Activated CD4-positive, alpha-beta T cell treated with anti-CD3 and anti-CD28 coated beads, Interleukin-2, Interleukin-6, amounts not matched to agents 100 ng/mL and 50 ng/mL, durations not matched to agents 16 hours and 8 hours (primary cell): Measurements from ENCODE around the gene OR10V1.

Experiments used
- DNase-seq: peaks from one replicate; pipeline ENCODE4 v3.0.0-alpha.2; 2020

OR10V1 gene

GRCh38 chr11:59713745-59714144 lies at the start of gene OR10V1:
OR10V1 (minus strand) TSS chr11:59713845; CDS start chr11:59713845, 0 bp downstream.
- no peak for DNase-seq

GRCh38 chr11:59761993-59762392 lies 48.3 kb upstream of the OR10V1 start:
- DNase-seq = no peak

- DNase-seq = no peak
Observed at GRCh38 chr11:59760771-59761170, 47.1 kb upstream of the OR10V1 start.

- no peak for DNase-seq
Observed at GRCh38 chr11:59759900-59760299, 46.3 kb upstream of the OR10V1 start.

- no peak for DNase-seq
Observed at GRCh38 chr11:59758401-59759037, 44.9 kb upstream of the OR10V1 start.

GRCh38 chr11:59756845-59757244 lies 43.2 kb upstream of the OR10V1 start:
- DNase-seq = peak; percentile 7

- no peak for DNase-seq
Observed at GRCh38 chr11:59756558-59756840, 42.9 kb upstream of the OR10V1 start.

- DNase-seq = no peak
Observed at GRCh38 chr11:59755701-59756557, 42.3 kb upstream of the OR10V1 start.

GRCh38 chr11:59754859-59755700 lies 41.4 kb upstream of the OR10V1 start, which contains the start of gene STX3:
STX3 (plus strand) TSS chr11:59755376; CDS start chr11:59755606, 230 bp downstream.
- peak; percentile 63 for DNase-seq

- DNase-seq = peak; percentile 19
Observed at GRCh38 chr11:59754494-59754858, 40.8 kb upstream of the OR10V1 start.

- DNase-seq = peak; percentile 90
Observed at GRCh38 chr11:59753650-59754493, 40.2 kb upstream of the OR10V1 start.

GRCh38 chr11:59746111-59746510 lies 32.5 kb upstream of the OR10V1 start:
- no peak for DNase-seq

- DNase-seq = no peak
Observed at GRCh38 chr11:59730896-59731565, 17.4 kb upstream of the OR10V1 start.

GRCh38 chr11:59729834-59730233 lies 16.2 kb upstream of the OR10V1 start:
- DNase-seq = no peak

GRCh38 chr11:59728913-59729312 lies 15.3 kb upstream of the OR10V1 start:
- DNase-seq = peak; percentile 32

GRCh38 chr11:59728154-59728553 lies 14.5 kb upstream of the OR10V1 start:
- no peak for DNase-seq

- DNase-seq = no peak
Observed at GRCh38 chr11:59727426-59727825, 13.8 kb upstream of the OR10V1 start.

- no peak for DNase-seq
Observed at GRCh38 chr11:59724066-59724465, 10.4 kb upstream of the OR10V1 start.

- no peak for DNase-seq
Observed at GRCh38 chr11:59719556-59719955, 5.9 kb upstream of the OR10V1 start.

- DNase-seq = no peak
Observed at GRCh38 chr11:59716051-59716450, 2.4 kb upstream of the OR10V1 start.

- no peak for DNase-seq
Observed at GRCh38 chr11:59710136-59710847, 3.4 kb downstream of the OR10V1 start.
